Renal pelvis (tissue), 4 donors: ENCODE measurements around the gene FAM184A. TPM values are rescaled to one million over a fixed set of nuclear protein-coding genes. Genes with fewer than 3 reads are reported as not detected.
"Not testable (repeated sequence)": the region's sequence is repeated elsewhere in the genome, so short reads cannot be mapped to it uniquely, and the experiment has no call there.

Experiments
- DNase-seq: peaks from one replicate; pipeline ENCODE4 v3.0.0-alpha.2; 2013
- polyA plus RNA-seq, 3 donors: library from polyadenylated mRNA; unstranded; fragments of 120-200 nt; gene quantifications; one replicate each; pipeline ENCODE4 v1.2.1, GENCODE V29; 2013; ENCODE audit not compliant: insufficient read length in 3 of 3

Gene FAM184A
- polyA plus RNA-seq, 3 donors, result 6.9 to 12.1 (median 11.0) TPM

GRCh38 chr6:119100115-119100514 is 21.7 kb upstream of the FAM184A start:
- no peak for DNase-seq

GRCh38 chr6:119097815-119098361 is 19.4 kb upstream of the FAM184A start:
- not testable (repeated sequence) for DNase-seq

GRCh38 chr6:119096721-119097565 is 18.5 kb upstream of the FAM184A start:
- DNase-seq, result no peak

- no peak for DNase-seq
These were observed 11.8 kb upstream of the FAM184A start for GRCh38 chr6:119090256-119090655.

GRCh38 chr6:119084784-119085183 is 6.3 kb upstream of the FAM184A start:
- no peak for DNase-seq

- no peak for DNase-seq
These were observed 4.5 kb upstream of the FAM184A start for GRCh38 chr6:119083007-119083406.

GRCh38 chr6:119079283-119079809 is 882 bp upstream of the FAM184A start:
- no peak for DNase-seq

GRCh38 chr6:119077643-119078375 is 655 bp downstream of the FAM184A start:
- DNase-seq, result no peak

- DNase-seq, result no peak
These were observed 1.1 kb downstream of the FAM184A start for GRCh38 chr6:119077391-119077642.

GRCh38 chr6:119076576-119077390 is 1.7 kb downstream of the FAM184A start:
- DNase-seq, result no peak

GRCh38 chr6:119076173-119076572 is 2.3 kb downstream of the FAM184A start:
- no peak for DNase-seq

- DNase-seq, result no peak
These were observed 3.1 kb downstream of the FAM184A start for GRCh38 chr6:119075200-119075981.

- DNase-seq, result no peak
These were observed 5.0 kb downstream of the FAM184A start for GRCh38 chr6:119073307-119074051.

- no peak for DNase-seq
These were observed 6.9 kb downstream of the FAM184A start for GRCh38 chr6:119071576-119071975.

GRCh38 chr6:119067091-119067490 is 11.4 kb downstream of the FAM184A start:
- DNase-seq, result no peak

- DNase-seq, result no peak
These were observed 11.9 kb downstream of the FAM184A start for GRCh38 chr6:119066517-119066916.

- no peak for DNase-seq
These were observed 12.5 kb downstream of the FAM184A start for GRCh38 chr6:119065955-119066354.

- DNase-seq, result no peak
These were observed 13.1 kb downstream of the FAM184A start for GRCh38 chr6:119065382-119065781.

GRCh38 chr6:119063491-119063890 is 15.0 kb downstream of the FAM184A start:
- no peak for DNase-seq

GRCh38 chr6:119061215-119061614 is 17.2 kb downstream of the FAM184A start:
- no peak for DNase-seq
